Astrocyte of the cerebellum (primary cell): ENCODE results near the gene CHST12.
"Not testable (repeated sequence)": the region's sequence is repeated elsewhere in the genome, so short reads cannot be mapped to it uniquely, and the experiment has no call there.

Experiments
- DNase-seq: peaks from one replicate; pipeline ENCODE4 v3.0.0-alpha.2; 2011; ENCODE audit warnings: low read depth
- H3K4me3 ChIP-seq: 2 replicates; pipeline ENCODE4 v1.5.1; 2011; ENCODE audit warnings: mild to moderate bottlenecking, low read depth, low read length, moderate library complexity
- in situ Hi-C: cut with HindIII; loops from 2 replicates; pipeline ENCODE4 v1.10.0; 2017; ENCODE audit warnings: low sequenced_read_pairs
- TF ChIP-seq, protein P1 (sequence below): IDR thresholded peaks from 2 replicates; pipeline ENCODE4 v1.5.1; 2012; ENCODE audit warnings: low read length, low read depth, moderate library complexity, mild to moderate bottlenecking; ENCODE audit errors: missing control alignments

Gene CHST12

DNA sequence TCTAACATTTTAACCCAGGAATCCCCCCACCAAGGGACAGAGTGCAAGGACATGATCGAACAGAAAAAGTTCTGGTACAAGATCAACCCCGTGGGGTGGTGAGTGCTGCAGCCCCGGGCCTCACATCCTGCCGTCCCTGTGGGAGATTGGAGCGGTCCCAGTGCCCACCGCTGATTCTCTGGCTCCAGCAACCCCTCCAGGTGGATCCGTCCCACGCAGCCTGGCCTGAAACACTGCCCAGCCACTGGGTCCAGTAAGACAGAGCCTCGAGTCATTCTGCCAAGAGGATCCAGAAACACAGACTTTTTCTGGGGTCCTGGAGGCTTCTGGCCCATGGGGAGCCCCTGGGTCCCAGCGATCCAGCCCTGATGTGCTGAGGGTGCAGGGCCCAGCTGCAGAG lies 43.3 kb downstream of the CHST12 start:
- TF ChIP-seq, protein P1, sequence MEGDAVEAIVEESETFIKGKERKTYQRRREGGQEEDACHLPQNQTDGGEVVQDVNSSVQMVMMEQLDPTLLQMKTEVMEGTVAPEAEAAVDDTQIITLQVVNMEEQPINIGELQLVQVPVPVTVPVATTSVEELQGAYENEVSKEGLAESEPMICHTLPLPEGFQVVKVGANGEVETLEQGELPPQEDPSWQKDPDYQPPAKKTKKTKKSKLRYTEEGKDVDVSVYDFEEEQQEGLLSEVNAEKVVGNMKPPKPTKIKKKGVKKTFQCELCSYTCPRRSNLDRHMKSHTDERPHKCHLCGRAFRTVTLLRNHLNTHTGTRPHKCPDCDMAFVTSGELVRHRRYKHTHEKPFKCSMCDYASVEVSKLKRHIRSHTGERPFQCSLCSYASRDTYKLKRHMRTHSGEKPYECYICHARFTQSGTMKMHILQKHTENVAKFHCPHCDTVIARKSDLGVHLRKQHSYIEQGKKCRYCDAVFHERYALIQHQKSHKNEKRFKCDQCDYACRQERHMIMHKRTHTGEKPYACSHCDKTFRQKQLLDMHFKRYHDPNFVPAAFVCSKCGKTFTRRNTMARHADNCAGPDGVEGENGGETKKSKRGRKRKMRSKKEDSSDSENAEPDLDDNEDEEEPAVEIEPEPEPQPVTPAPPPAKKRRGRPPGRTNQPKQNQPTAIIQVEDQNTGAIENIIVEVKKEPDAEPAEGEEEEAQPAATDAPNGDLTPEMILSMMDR = no peak
- in situ Hi-C loops = no loop called here
- no peak overlapping the region for H3K4me3 ChIP-seq
- DNase-seq = no peak

DNA sequence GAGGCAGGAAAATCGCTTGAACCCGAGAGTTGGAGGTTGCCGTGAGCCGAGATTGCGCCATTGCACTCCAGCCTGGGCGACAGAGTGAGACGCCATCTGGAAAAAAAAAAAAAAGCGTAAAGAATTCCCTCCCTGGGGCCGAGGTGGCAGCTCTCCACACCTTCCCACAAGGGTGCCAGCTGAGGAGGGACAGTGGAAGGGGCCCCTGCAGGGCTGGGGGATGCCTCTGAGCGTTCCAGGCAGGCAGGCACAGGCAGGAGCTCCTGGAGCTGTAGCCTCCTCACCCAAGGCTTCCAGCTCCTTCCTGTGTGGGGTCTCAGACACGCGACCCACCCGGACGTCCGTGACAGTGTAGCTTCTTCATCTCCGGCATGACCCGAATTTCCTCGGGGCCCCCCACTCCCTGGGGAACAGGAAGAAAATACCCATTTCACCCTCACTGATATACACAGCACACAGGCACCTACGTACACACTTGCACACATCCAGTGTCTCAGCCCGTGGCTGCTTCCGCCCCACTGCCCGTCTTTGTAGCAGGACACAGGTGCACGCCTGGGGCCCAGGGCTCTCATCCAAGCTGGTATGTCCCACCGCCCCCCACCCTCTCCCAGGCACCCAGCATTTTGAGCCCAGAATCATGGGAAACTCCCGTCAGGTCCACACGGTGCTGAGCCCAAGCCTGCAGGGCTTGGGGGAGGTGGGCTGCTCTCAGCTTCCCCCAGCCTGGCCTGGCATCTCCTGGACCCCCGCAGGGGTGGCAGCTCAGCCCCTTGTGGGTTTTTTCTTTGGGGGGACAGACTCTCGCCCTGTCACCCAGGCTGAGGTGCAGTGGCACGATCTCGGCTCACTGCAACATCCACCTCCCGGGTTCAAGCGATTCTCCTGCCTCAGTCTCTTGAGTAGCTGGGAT lies 47.0 kb downstream of the CHST12 start:
- in situ Hi-C loops = no loop called here
- TF ChIP-seq, protein P1 = no peak
- no peak overlapping the region for H3K4me3 ChIP-seq
- no peak for DNase-seq

DNA sequence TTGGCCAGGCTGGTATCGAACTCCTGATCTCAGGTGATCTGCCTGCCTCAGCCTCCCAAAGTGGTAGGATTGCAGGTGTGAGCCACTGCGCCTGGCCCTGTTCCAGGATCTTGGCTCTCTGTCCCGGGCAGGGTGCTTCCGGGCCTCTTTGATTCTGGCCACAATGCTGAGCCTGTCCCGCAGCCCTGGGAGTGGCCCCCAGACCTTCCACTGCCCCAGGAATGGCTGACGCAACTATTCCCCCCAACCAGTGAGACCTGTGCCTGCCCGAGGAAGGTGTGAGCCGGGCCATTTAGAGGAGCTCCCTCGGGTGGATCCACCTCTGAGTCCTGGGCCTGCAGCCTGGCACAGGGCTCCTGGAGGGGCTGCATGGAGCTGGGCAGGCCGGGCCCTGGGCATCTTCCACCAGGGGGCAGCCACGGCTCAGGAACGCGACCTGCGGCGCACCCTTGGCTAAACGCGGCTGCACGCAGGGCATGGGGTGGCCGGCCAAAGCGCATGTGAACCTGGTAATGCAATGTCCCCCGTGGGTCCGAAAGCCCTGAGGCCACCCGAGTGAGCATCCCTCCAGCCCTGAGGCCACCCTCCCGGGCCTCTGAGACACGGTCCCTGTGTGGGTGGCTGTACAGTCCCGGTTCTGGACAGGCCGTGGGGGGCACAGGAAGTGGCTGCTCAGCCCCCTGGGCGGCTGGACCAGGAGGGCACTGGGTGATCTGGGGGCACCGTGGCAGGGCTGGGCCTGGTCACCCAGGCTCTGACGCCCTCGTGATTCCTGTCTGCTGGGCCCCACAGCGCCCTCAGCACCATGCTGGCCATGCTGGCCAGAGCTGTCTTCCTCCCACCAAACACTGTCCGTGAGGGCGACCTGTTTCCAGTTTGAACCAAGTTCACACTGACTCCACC lies 48.0 kb downstream of the CHST12 start:
- in situ Hi-C loops = no loop called here
- peak; percentile 29 for DNase-seq
- TF ChIP-seq, protein P1 = peak; percentile 82
- peak overlapping the region; percentile 16 for H3K4me3 ChIP-seq

DNA sequence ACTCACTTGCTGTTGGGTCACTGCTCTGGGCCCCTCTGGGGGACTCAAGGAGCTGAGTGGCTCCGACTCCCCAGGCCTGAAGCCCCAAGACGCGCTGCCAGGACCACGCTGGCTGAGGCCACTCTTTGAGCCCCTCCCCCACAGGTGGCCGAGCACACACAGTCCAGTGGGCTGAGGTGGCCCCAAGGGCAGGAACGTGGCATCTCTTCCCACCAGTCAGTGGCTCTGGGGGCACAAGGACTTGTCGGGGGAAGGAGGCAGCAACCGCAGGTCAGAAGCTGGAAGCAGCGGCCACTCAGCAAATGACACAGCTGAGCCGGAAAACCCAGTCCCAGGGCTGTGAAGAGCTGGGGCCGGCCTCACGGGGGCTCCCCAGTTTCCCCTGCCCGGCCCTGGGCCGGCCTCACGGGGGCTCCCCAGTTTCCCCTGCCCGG lies 48.7 kb downstream of the CHST12 start:
- TF ChIP-seq, protein P1 = no peak
- no peak for DNase-seq
- in situ Hi-C loops = no loop called here
- no peak overlapping the region for H3K4me3 ChIP-seq

DNA sequence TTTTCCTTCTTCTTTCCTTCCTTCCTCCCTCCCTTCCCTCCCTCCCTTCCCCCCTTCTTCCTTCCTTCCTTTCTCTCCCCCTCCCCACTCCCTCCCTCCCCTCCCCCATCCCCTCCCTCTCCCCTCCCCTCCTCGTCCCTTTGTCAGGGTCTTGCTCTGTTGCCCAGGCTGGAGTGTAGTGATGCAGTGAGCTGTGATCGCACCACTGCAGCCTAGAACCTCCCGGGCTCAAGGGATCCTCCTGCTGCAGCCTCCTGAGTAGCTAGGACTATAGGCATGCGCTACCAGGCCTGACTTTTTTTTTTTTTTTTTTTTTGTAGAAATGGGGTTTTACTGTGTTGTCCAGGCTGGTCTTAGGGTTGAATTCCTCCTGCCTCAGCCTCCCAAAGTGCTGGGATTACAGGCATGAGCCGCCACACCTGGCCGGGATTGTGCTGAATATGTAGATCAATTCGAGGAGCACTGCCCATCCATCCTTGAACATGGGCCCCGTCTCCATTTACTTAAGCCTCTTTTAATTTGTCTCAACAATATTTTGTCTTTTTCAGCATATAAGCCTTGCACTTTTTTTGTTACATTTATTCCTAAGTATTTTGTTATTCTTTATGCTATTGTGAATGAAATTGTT lies 49.3 kb downstream of the CHST12 start:
- in situ Hi-C loops = no loop called here
- DNase-seq = no peak

DNA sequence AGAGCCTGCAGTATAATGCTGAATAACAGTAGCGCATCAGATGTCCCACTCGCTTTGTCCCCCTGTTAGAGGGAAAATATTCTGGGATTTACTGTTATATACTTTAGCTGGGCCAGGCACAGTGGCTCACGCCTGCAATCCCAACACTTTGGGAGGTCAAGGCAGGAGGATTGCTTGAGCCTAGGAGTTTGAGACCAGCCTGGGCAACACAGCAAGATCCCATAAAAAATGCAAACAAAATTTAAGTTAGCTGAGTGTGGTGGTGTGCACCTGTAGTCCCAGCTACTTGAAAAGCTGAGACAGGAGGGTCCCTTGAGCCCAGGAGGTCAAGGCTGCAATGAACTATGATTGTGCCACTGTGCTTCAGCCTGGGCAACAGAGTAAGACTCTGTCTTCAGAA lies 50.4 kb downstream of the CHST12 start:
- H3K4me3 ChIP-seq, in situ Hi-C loops, DNase-seq: not testable (repeated sequence)

More for the DNA sequence above, 49.3 kb downstream of the CHST12 start:
- TF ChIP-seq, protein P1 = no peak
- H3K4me3 ChIP-seq = no peak overlapping the region
